Transverse colon (tissue), 4 donors: ENCODE measurements around the gene B4GALNT4. TPM values are rescaled to one million over a fixed set of nuclear protein-coding genes. Genes with fewer than 3 reads are reported as not detected.

Experiments used
- DNase-seq: peaks from one replicate; pipeline ENCODE4 v3.0.0-alpha.2; 2019
- H3K27ac ChIP-seq, 4 donors: fragments of 200-600 bp; sonication (generic); 2 replicates each; pipeline ENCODE4 v1.5.1; 2016 to 2018; ENCODE audit warnings: inconsistent platforms in 4 of 4
- H3K27me3 ChIP-seq: fragments of 200-600 bp; sonication (generic); 2 replicates; pipeline ENCODE4 v1.5.1; 2017; ENCODE audit warnings: inconsistent platforms
- H3K36me3 ChIP-seq, 4 donors: fragments of 200-600 bp; sonication (generic); 2 replicates each; pipeline ENCODE4 v1.5.1; 2017 to 2019; ENCODE audit warnings: inconsistent platforms in 4 of 4
- H3K4me1 ChIP-seq, 4 donors: fragments of 200-600 bp; sonication (generic); 2 replicates each; pipeline ENCODE4 v1.5.1; 2017 to 2020; ENCODE audit warnings: inconsistent platforms in 4 of 4
- H3K4me3 ChIP-seq, 4 donors: fragments of 200-600 bp; sonication (generic); 1 replicate in 1 of 4; 2 replicates in 3 of 4; pipeline versions ENCODE4 v1.5.1 to v1.6.1; 2017 to 2019; ENCODE audit warnings: inconsistent platforms in 4 of 4
- H3K9me3 ChIP-seq, 2 donors: fragments of 200-600 bp; sonication (generic); 2 replicates each; pipeline ENCODE4 v1.5.1; 2017 to 2019; ENCODE audit warnings: inconsistent platforms in 2 of 2
- EP300 ChIP-seq: sonication (generic); formaldehyde crosslinking; IDR thresholded peaks from one replicate; pipeline ENCODE4 v1.6.1; 2017; ENCODE audit warnings: antibody characterized with exemption, low read depth
- POLR2A ChIP-seq: fragments of 450-650 bp; IDR thresholded peaks from one replicate; pipeline ENCODE4 v1.6.1; 2016; ENCODE audit warnings: antibody characterized with exemption, mild to moderate bottlenecking, moderate library complexity
- POLR2AphosphoS5 ChIP-seq, 3 donors: sonication (generic); formaldehyde crosslinking; IDR thresholded peaks; one replicate each; pipeline ENCODE4 v1.6.1; 2016; ENCODE audit warnings: antibody characterized with exemption in 3 of 3
- WGBS, 2 donors: methylation state at CpG; one replicate each; pipeline ENCODE4 v1.1.5; 2018; ENCODE audit warnings: low coverage in 1 of 2; 5-methylcytosine and 5-hydroxymethylcytosine counted together
- in situ Hi-C, 4 donors: fragments of 200-750 bp; cut with MboI; loops; one replicate each; pipeline versions ENCODE4 v1.15.0 to v1.15.1; 2017; ENCODE audit warnings: low sequenced_read_pairs in 3 of 4, low pct_ligation_motif_present in 1 of 4, low pct_unique_long_range_greater_than_20kb in 1 of 4
- intact Hi-C: fragments of 100-400 bp; cut with DNase I; formaldehyde crosslinking; loops from one replicate; pipeline ENCODE4 v1.15.1; 2023; ENCODE audit warnings: low total_unique reads
- total RNA-seq, 4 donors: library from RNA; depleted of rRNA; stranded (reverse); fragments of >200 nt; gene quantifications; one replicate each; pipeline ENCODE4 v1.1.0, GENCODE V29; 2016
- TF ChIP-seq, protein P1 (sequence below), 5 experiments: fragments of 200-600 bp in 3 of 5; fragments of 450-650 bp in 2 of 5; sonication (generic) in 3 of 5; IDR thresholded peaks; 1 replicate in 2 of 5; 2 replicates in 3 of 5; pipeline ENCODE4 v1.5.1; 2016 to 2017; ENCODE audit warnings: antibody characterized with exemption in 5 of 5, inconsistent platforms in 3 of 5, mild to moderate bottlenecking in 2 of 5, moderate library complexity in 1 of 5

B4GALNT4 gene
- total RNA-seq, 4 donors from 2014 or later = 0.82 to 3.0 (median 1.3) TPM; not detected in 1

GRCh38 chr11:373716-374551 is 4.6 kb downstream of the B4GALNT4 start:
- TF ChIP-seq POLR2AphosphoS5 (IDR thresholded peaks at IDR 0.05) (no peak), EP300 (no peak), POLR2A (no peak)
- TF ChIP-seq, protein P1, sequence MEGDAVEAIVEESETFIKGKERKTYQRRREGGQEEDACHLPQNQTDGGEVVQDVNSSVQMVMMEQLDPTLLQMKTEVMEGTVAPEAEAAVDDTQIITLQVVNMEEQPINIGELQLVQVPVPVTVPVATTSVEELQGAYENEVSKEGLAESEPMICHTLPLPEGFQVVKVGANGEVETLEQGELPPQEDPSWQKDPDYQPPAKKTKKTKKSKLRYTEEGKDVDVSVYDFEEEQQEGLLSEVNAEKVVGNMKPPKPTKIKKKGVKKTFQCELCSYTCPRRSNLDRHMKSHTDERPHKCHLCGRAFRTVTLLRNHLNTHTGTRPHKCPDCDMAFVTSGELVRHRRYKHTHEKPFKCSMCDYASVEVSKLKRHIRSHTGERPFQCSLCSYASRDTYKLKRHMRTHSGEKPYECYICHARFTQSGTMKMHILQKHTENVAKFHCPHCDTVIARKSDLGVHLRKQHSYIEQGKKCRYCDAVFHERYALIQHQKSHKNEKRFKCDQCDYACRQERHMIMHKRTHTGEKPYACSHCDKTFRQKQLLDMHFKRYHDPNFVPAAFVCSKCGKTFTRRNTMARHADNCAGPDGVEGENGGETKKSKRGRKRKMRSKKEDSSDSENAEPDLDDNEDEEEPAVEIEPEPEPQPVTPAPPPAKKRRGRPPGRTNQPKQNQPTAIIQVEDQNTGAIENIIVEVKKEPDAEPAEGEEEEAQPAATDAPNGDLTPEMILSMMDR (IDR thresholded peaks at IDR 0.05) = no peak
- in situ Hi-C loops = no loop called here

GRCh38 chr11:375065-376025 is 6.0 kb downstream of the B4GALNT4 start:
- H3K4me1 ChIP-seq = no peaks in the 10 kb centered on the region
- peaks cover 10% of the 10 kb centered on the region for H3K27me3 ChIP-seq
- intact Hi-C loops (loop anchor here (10.0 kb wide), 1 partner anchor 69 kb away; the partner anchor contains the start of gene ANO9), in situ Hi-C loops (no loop called here)
- no peaks in the 10 kb centered on the region for H3K36me3 ChIP-seq
- H3K9me3 ChIP-seq = no peaks in the 10 kb centered on the region
- DNase-seq = no peak
- no peak for TF ChIP-seq POLR2AphosphoS5 (IDR thresholded peaks at IDR 0.05)
- TF ChIP-seq, protein P1 (IDR thresholded peaks at IDR 0.05) = no peak
- no peak for TF ChIP-seq EP300
- TF ChIP-seq POLR2A = no peak
- WGBS, 2 donors = 82 to 91% methylated on average over 8 to 38 of the region's 41 CpGs
- H3K4me3 ChIP-seq = no peak overlapping the region
- H3K27ac ChIP-seq = no peak overlapping the region

More at GRCh38 chr11:373716-374551, 4.6 kb downstream of the B4GALNT4 start:
- DNase-seq = no peak
- Histone ChIP-seq H3K27ac (no peak overlapping the region), H3K4me3 (no peak overlapping the region), H3K9me3 (no peaks in the 10 kb centered on the region), H3K36me3 (no peaks in the 10 kb centered on the region), H3K27me3 (peaks cover 16% of the 10 kb centered on the region), H3K4me1 (peaks cover 0 to 1% (median under 1%) of the 10 kb centered on the region in 4 donors)
- WGBS, 2 donors = 82% methylated on average over 23 of the region's 23 CpGs; no CpG with 5 or more reads in 1 of the 2 donors
- intact Hi-C loops = loop anchor here (10.0 kb wide), 1 partner anchor 71 kb away; the partner anchor contains the start of gene ANO9

DNA sequence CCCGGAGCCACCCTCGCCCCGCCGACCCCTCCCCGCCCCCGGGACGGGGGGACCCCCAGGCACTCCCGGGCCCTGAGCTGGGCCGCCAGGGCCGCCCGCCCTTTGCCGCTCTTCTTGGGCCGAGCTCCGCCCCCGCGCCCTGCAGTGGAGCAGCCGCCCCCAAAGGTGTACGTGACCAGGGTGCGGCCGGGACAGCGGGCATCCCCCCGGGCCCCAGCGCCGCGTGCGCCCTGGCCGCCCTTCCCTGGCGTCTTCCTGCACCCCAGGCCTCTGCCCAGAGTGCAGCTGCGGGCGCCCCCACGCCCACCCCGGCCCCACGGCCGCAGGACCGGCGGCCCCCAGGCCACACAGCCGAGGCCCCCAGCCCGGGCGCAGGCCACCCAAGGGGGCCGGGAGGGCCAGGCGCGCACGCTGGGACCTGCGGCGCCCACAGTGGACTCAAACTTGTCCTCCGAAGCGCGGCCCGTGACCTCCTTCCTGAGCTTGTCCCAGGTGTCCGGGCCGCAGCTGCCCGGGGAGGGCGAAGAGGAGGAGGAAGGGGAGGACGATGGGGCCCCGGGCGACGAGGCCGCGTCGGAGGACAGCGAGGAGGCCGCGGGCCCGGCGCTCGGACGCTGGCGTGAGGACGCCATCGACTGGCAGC is 7.4 kb downstream of the B4GALNT4 start:
- in situ Hi-C loops = no loop called here

More for the DNA sequence above, 7.4 kb downstream of the B4GALNT4 start:
- Histone ChIP-seq H3K9me3 (no peaks in the 10 kb centered on the region), H3K4me1 (no peaks in the 10 kb centered on the region), H3K27ac (no peak overlapping the region), H3K27me3 (no peaks in the 10 kb centered on the region), H3K36me3 (no peaks in the 10 kb centered on the region), H3K4me3 (no peak overlapping the region)
- no peak for TF ChIP-seq POLR2AphosphoS5 (IDR thresholded peaks at IDR 0.05)
- no peak for TF ChIP-seq EP300
- TF ChIP-seq POLR2A = no peak
- TF ChIP-seq, protein P1 (IDR thresholded peaks at IDR 0.05) = no peak
- intact Hi-C loops = loop anchor here (10.0 kb wide), 1 partner anchor 68 kb away; the partner anchor contains the start of gene ANO9
- DNase-seq = no peak
- WGBS, 2 donors = 94% methylated on average over 50 of the region's 70 CpGs; no CpG with 5 or more reads in 1 of the 2 donors
